A549 (cell line): Measurements from ENCODE around the gene KIAA0930. TPM values are rescaled to one million over a fixed set of nuclear protein-coding genes. Genes with fewer than 3 reads are reported as not detected.

Source experiments
- ATAC-seq, 2 experiments: fragments of 200-7000 bp in 1 of 2; fragments of >200 bp in 1 of 2; cut with Nextera tagmentation in 1 of 2; cut with Tn5 transposase in 1 of 2; 3 replicates each; pipeline versions ENCODE4 v1.8.0 to v1.9.1; 2018 to 2020; ENCODE audit warnings: mild to moderate bottlenecking in 1 of 2, moderate library complexity in 1 of 2
- CTCF ChIA-PET: fragments of 300-600 bp; sonication (Branson Sonifier 250); formaldehyde crosslinking; extraction: SDS; loops from one replicate; lab custom pipeline; 2021; ENCODE audit warnings: antibody characterized with exemption, inconsistent platforms; lab: Yijun Ruan, JAX
- POLR2A ChIA-PET: fragments of 350-600 bp; formaldehyde crosslinking; extraction: SDS; loops from one replicate; lab custom pipeline; 2021; ENCODE audit warnings: antibody characterized with exemption, inconsistent platforms; lab: Yijun Ruan, JAX
- DNase-seq, 2 experiments: peaks; one replicate each; pipeline versions ENCODE4 v3.0.0 to v3.0.0-alpha.2; 2011 to 2016; ENCODE audit warnings: low read depth in 1 of 2, low spot score in 1 of 2
- FAIRE-seq: peaks from 2 replicates; lab custom pipeline; 2011; peaks lifted over from hg19 to GRCh38; lab: Jason Lieb, UNC
- H3K27ac ChIP-seq, 2 experiments: fragments of >200 bp; sonication (Bioruptor Twin); formaldehyde crosslinking; 3 replicates each; pipeline ENCODE4 v1.5.1; 2016 to 2017
- H3K4me1 ChIP-seq: fragments of >200 bp; sonication (Bioruptor Twin); formaldehyde crosslinking; 3 replicates; pipeline ENCODE4 v1.6.1; 2016
- H3K4me2 ChIP-seq: fragments of >200 bp; sonication (Bioruptor Twin); formaldehyde crosslinking; 3 replicates; pipeline ENCODE4 v1.6.1; 2016
- H3K4me3 ChIP-seq: fragments of >200 bp; sonication (Bioruptor Twin); formaldehyde crosslinking; 3 replicates; pipeline ENCODE4 v1.5.1; 2016
- H3K9me3 ChIP-seq: fragments of >200 bp; sonication (Bioruptor Twin); formaldehyde crosslinking; 3 replicates; pipeline ENCODE4 v1.6.1; 2016
- CHD4 ChIP-seq: fragments of 200-600 bp; sonication (generic); IDR thresholded peaks from 2 replicates; pipeline ENCODE4 v1.6.1; 2016; ENCODE audit warnings: antibody characterized with exemption, mild to moderate bottlenecking, borderline replicate concordance
- EHF ChIP-seq: fragments of 250-450 bp; sonication (Bioruptor Pico); IDR thresholded peaks from 2 replicates; pipeline ENCODE4 v1.5.0; 2020; ENCODE audit warnings: mild to moderate bottlenecking
- EP300 ChIP-seq, 2 experiments: fragments of >200 bp; sonication (Bioruptor Twin); formaldehyde crosslinking; IDR thresholded peaks; 2 replicates in 1 of 2; 3 replicates in 1 of 2; pipeline ENCODE4 v1.6.1; 2016 to 2017
- HOXB13 ChIP-seq: fragments of 250-450 bp; sonication (Bioruptor Pico); IDR thresholded peaks from 2 replicates; pipeline ENCODE4 v1.5.0; 2020; ENCODE audit warnings: low read depth, mild to moderate bottlenecking, moderate library complexity
- HOXB5 ChIP-seq: fragments of 250-450 bp; sonication (Bioruptor Pico); IDR thresholded peaks from 2 replicates; pipeline ENCODE4 v1.5.0; 2020; ENCODE audit warnings: mild to moderate bottlenecking, moderate library complexity
- JUN ChIP-seq, 2 experiments: fragments of >200 bp; sonication (Bioruptor Twin); formaldehyde crosslinking; IDR thresholded peaks; 2 replicates in 1 of 2; 3 replicates in 1 of 2; pipeline ENCODE4 v1.6.1; 2016 to 2017
- JUNB ChIP-seq: fragments of >200 bp; sonication (Bioruptor Twin); formaldehyde crosslinking; IDR thresholded peaks from 2 replicates; pipeline ENCODE4 v1.6.1; 2016
- NR3C1 ChIP-seq: fragments of >200 bp; sonication (Bioruptor Twin); formaldehyde crosslinking; IDR thresholded peaks from 3 replicates; pipeline ENCODE4 v1.6.1; 2017
- POLR2A ChIP-seq: IDR thresholded peaks from 2 replicates; pipeline ENCODE4 v1.6.1; 2012; ENCODE audit warnings: mild to moderate bottlenecking, low read length
- RAD21 ChIP-seq, 2 experiments: fragments of >200 bp in 1 of 2; sonication (Bioruptor Twin) in 1 of 2; formaldehyde crosslinking in 1 of 2; IDR thresholded peaks in 1 of 2; conservative IDR thresholded peaks in 1 of 2; 2 replicates in 1 of 2; 3 replicates in 1 of 2; pipeline ENCODE4 v1.6.1; 2012 to 2018; ENCODE audit warnings: inconsistent platforms in 1 of 2
- RFX5 ChIP-seq: fragments of 450-650 bp; IDR thresholded peaks from 2 replicates; pipeline ENCODE4 v1.7.1; 2014; ENCODE audit warnings: antibody characterized with exemption, mild to moderate bottlenecking, moderate library complexity
- ZNF302 ChIP-seq: fragments of 250-450 bp; sonication (Bioruptor Pico); IDR thresholded peaks from 2 replicates; pipeline ENCODE4 v1.9.0; 2021; ENCODE audit warnings: inconsistent platforms, mild to moderate bottlenecking, moderate library complexity
- WGBS: methylation state at CpG from one replicate; pipeline ENCODE4 v1.1.6; 2017; ENCODE audit errors: missing lambda C conversion rate; 5-methylcytosine and 5-hydroxymethylcytosine counted together
- polyA plus RNA-seq, 4 experiments: library from polyadenylated mRNA; depleted of rRNA in 3 of 4; stranded (reverse); fragments of >200 nt; fragmentation: RNase III in 1 of 4; extraction: RNeasy Plus Mini Kit Qiagen cat#74134 plus additional on column Dnase treatment in 1 of 4; gene quantifications; 2 replicates in 3 of 4; 3 replicates in 1 of 4; pipeline ENCODE4 v1.2.3, GENCODE V29; 2011 to 2017
- TF ChIP-seq, protein P1 (sequence below): fragments of >200 bp; sonication (Bioruptor Twin); formaldehyde crosslinking; IDR thresholded peaks from 3 replicates; pipeline ENCODE4 v1.6.1; 2016
- TF ChIP-seq, protein P2 (sequence below): fragments of 450-650 bp; IDR thresholded peaks from 2 replicates; pipeline ENCODE4 v1.6.1; 2014; ENCODE audit warnings: antibody characterized with exemption
- TF ChIP-seq, protein P3 (sequence below): IDR thresholded peaks from 2 replicates; pipeline ENCODE4 v1.6.1; 2012; ENCODE audit warnings: low read depth, borderline replicate concordance
- TF ChIP-seq, protein P4 (sequence below): fragments of 250-450 bp; sonication (Bioruptor Pico); IDR thresholded peaks from 2 replicates; pipeline ENCODE4 v1.5.0; 2021; ENCODE audit warnings: mild to moderate bottlenecking, moderate library complexity, borderline replicate concordance
- TF ChIP-seq, protein P5 (sequence below): fragments of 250-450 bp; sonication (Bioruptor Pico); IDR thresholded peaks from 2 replicates; pipeline ENCODE4 v1.5.0; 2020; ENCODE audit warnings: low read depth, mild to moderate bottlenecking, moderate library complexity

Gene KIAA0930
- polyA plus RNA-seq, 2 of the 4 experiments (the other 2 are of a cell fraction), result 47.7 to 60.0 TPM

DNA sequence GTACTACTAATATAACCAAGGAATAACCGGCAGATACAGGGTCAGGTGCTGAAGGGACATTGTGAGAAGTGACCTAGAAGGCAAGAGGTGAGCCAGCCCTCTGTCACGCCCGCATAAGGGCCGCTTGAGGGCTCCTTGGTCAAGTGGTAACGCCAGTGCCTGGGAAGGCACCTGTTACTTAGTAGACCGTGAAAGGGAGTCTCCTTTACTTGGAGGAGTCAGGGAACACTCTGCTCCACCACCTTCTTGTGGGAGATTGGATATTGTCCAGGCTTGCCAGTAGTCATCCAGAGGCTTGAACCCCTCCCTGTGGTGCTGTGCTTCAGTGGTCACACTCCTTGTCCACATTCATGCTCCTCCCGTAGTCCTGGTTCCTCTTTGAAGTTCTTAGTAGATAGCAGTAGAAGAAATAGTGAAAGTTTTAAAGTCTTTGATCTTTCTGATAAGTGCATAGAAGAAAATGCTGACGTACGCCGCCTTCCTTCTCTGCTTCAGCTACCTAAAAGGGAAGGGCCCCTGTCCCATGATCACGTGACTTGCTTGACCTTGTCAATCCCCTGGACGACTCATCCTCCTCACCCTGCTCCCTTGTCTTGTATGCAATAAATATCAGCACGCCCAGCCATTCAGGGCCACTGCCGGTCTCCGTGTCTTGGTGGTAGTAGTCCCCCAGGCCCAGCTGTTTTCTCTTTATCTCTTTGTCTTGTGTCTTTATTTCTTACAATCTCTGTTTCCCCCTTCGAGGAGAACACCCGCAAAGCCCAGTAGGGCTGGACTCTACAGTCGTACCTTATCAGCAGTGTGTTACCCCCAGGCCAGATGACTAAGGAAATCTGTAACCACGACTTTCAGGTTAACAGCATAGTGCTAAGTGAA, 70.9 kb downstream of the KIAA0930 start (continued):
- TF ChIP-seq, protein P1, sequence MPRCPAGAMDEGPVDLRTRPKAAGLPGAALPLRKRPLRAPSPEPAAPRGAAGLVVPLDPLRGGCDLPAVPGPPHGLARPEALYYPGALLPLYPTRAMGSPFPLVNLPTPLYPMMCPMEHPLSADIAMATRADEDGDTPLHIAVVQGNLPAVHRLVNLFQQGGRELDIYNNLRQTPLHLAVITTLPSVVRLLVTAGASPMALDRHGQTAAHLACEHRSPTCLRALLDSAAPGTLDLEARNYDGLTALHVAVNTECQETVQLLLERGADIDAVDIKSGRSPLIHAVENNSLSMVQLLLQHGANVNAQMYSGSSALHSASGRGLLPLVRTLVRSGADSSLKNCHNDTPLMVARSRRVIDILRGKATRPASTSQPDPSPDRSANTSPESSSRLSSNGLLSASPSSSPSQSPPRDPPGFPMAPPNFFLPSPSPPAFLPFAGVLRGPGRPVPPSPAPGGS, result no peak
- TF ChIP-seq, protein P2, sequence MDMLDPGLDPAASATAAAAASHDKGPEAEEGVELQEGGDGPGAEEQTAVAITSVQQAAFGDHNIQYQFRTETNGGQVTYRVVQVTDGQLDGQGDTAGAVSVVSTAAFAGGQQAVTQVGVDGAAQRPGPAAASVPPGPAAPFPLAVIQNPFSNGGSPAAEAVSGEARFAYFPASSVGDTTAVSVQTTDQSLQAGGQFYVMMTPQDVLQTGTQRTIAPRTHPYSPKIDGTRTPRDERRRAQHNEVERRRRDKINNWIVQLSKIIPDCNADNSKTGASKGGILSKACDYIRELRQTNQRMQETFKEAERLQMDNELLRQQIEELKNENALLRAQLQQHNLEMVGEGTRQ, result no peak
- TF ChIP-seq HOXB13 (CRISPR knock-in tag), result no peak

DNA sequence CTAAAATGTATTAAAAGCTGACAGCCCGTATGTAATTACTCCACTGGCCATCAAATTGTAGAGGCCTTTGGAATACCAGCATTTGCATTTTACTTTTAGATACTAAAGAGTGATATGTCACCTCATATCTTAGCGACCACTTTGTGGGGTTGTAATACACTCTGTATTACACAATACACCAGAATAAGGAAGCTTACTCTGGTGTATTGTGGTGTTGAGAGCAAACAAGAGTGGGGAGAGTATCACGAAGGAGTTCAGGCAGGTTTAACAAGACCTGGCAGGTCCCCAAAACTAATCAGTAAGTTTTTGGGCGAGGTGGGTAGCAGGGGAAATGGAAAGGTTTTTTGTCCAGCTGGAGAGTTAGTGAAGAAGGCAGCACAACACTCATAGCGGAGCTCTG, 73.8 kb downstream of the KIAA0930 start:
- FAIRE-seq, result no peak
- POLR2A ChIA-PET, result no interaction called here

DNA sequence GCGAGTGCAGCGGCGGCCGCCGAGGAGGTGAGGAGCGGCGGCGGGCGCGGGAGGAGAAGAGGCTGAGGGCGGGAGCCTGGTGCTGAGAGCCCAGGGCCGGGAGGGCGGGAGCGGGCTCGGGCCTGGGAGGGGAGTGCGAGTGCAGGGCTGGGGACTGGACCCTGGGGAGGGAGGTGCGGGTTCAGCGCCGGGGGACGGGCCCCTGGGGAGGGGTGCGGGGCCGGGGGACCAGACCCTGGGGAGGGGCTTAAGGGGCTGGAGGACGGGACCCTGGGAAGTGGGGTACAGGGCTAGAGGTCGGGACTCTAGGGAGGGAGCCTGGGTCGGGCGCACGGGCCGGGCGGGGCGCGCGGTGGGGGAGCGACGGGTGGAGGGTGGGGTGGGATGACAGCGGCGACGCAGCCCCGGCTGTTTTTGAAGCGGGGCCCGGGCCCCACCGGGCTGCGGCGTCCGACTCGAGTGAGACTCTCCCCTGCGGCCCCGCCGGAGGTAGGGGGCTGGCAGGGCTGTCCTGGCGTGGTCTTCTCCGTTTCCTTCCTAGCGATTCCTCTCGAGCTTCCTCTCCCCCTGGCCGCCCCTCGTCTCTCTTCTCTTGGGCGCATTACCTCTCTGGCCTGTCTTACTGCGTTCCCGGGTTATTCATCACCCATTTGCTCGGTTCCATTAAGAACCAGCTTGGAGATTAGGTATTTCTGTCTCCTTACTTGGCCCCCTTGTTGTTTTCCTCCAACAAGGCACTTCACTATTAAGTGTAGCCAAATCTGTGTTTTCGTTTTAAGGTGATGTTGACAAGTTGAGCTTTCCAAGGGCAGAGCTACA, 76.2 kb downstream of the KIAA0930 start:
- ChIA-PET POLR2A (interaction anchor here (1.3 to 1.5 kb wide), 2 partner anchors 48 to 82 kb away, joined by 5 to 11 read pairs; no protein-coding TSS in a partner anchor), CTCF (interaction anchor here (0.7 to 1.3 kb wide), 3 partner anchors 12 to 208 kb away, joined by 3 read pairs; no protein-coding TSS in a partner anchor)
- Histone ChIP-seq H3K27ac (peak overlapping the region; percentile 93 to 97), H3K4me2 (peak overlapping the region; percentile 98), H3K4me3 (peak overlapping the region; percentile 74), H3K9me3 (no peaks in the 10 kb centered on the region), H3K4me1 (peaks cover 37% of the 10 kb centered on the region)
- DNase-seq (peak in 1 of 2 experiments; percentile 15), FAIRE-seq (no peak), ATAC-seq (peak; percentile 46 to 63; a peak in 5 of 6 replicates)
- TF ChIP-seq RAD21 (conservative IDR thresholded peaks at IDR 0.05 in 1 of 2, IDR thresholded peaks at IDR 0.05 in 1 of 2) (no peak), JUNB (no peak)
- TF ChIP-seq, protein P3, sequence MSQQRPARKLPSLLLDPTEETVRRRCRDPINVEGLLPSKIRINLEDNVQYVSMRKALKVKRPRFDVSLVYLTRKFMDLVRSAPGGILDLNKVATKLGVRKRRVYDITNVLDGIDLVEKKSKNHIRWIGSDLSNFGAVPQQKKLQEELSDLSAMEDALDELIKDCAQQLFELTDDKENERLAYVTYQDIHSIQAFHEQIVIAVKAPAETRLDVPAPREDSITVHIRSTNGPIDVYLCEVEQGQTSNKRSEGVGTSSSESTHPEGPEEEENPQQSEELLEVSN, result no peak
- TF ChIP-seq, protein P4, sequence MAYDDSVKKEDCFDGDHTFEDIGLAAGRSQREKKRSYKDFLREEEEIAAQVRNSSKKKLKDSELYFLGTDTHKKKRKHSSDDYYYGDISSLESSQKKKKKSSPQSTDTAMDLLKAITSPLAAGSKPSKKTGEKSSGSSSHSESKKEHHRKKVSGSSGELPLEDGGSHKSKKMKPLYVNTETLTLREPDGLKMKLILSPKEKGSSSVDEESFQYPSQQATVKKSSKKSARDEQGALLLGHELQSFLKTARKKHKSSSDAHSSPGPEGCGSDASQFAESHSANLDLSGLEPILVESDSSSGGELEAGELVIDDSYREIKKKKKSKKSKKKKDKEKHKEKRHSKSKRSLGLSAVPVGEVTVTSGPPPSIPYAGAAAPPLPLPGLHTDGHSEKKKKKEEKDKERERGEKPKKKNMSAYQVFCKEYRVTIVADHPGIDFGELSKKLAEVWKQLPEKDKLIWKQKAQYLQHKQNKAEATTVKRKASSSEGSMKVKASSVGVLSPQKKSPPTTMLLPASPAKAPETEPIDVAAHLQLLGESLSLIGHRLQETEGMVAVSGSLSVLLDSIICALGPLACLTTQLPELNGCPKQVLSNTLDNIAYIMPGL (CRISPR knock-in tag), result no peak
- WGBS, result 2% methylated on average over 11 of the region's 59 CpGs

More for the DNA sequence above, 73.8 kb downstream of the KIAA0930 start:
- H3K4me2 ChIP-seq, result no peak overlapping the region
- no peak overlapping the region for H3K4me3 ChIP-seq
- CTCF ChIA-PET, result interaction anchor here (1.7 kb wide), 1 partner anchor 10 kb away, joined by 4 read pairs; no protein-coding TSS in a partner anchor
- no peak for TF ChIP-seq POLR2A
- TF ChIP-seq HOXB5, result no peak
- no peak for TF ChIP-seq NR3C1
- TF ChIP-seq JUN (IDR thresholded peaks at IDR 0.05), result no peak
- TF ChIP-seq, protein P5, sequence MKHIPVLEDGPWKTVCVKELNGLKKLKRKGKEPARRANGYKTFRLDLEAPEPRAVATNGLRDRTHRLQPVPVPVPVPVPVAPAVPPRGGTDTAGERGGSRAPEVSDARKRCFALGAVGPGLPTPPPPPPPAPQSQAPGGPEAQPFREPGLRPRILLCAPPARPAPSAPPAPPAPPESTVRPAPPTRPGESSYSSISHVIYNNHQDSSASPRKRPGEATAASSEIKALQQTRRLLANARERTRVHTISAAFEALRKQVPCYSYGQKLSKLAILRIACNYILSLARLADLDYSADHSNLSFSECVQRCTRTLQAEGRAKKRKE (CRISPR knock-in tag), result no peak
- no peak for TF ChIP-seq RFX5
- TF ChIP-seq RAD21 (conservative IDR thresholded peaks at IDR 0.05 in 1 of 2, IDR thresholded peaks at IDR 0.05 in 1 of 2), result no peak
- no peak for TF ChIP-seq EP300 (IDR thresholded peaks at IDR 0.05)
- TF ChIP-seq EHF (CRISPR knock-in tag), result no peak
- TF ChIP-seq CHD4, result no peak
- TF ChIP-seq ZNF302 (CRISPR knock-in tag), result no peak
- DNase-seq (no peak), ATAC-seq (no peak)
- no peaks in the 10 kb centered on the region for H3K9me3 ChIP-seq
- peaks cover 16% of the 10 kb centered on the region; the same call in 2 of the 3 replicates for H3K4me1 ChIP-seq
- WGBS, result 84% methylated on average over 5 of the region's 5 CpGs
- H3K27ac ChIP-seq, result no peak overlapping the region
